Activated B cell treated with CpG ODN at 0.5 μM for 24 hours (primary cell): Measurements from ENCODE around the gene SMU1. TPM values are rescaled to one million over a fixed set of nuclear protein-coding genes. Genes with fewer than 3 reads are reported as not detected.

Experiments
- ATAC-seq: fragments of 200-7000 bp; cut with Tn5 transposase; one replicate; pipeline ENCODE4 v1.10.0; 2021; ENCODE audit warnings: low read depth, mild to moderate bottlenecking, moderate library complexity
- CTCF ChIA-PET: fragments of 350-600 bp; sonication (Branson Sonifier 250); formaldehyde crosslinking; loops from one replicate; lab custom pipeline; 2021; ENCODE audit warnings: antibody characterized with exemption; lab: Charles Lee
- POLR2A ChIA-PET: fragments of 350-600 bp; sonication (Branson Sonifier 250); formaldehyde crosslinking; loops from one replicate; lab custom pipeline; 2021; ENCODE audit warnings: antibody characterized with exemption; lab: Charles Lee
- DNase-seq: peaks from one replicate; pipeline ENCODE4 v3.0.0; 2022
- H3K27ac Mint-ChIP-seq: one replicate; pipeline ENCODE4 v1.8.0; 2020; ENCODE audit warnings: mixed read lengths
- H3K27me3 Mint-ChIP-seq: one replicate; pipeline ENCODE4 v1.8.0; 2021; ENCODE audit warnings: mixed read lengths
- H3K36me3 Mint-ChIP-seq: one replicate; pipeline ENCODE4 v1.8.0; 2021; ENCODE audit warnings: low read depth, mixed read lengths
- H3K4me1 Mint-ChIP-seq: one replicate; pipeline ENCODE4 v1.8.0; 2021; ENCODE audit warnings: mixed read lengths
- H3K4me3 Mint-ChIP-seq: one replicate; pipeline ENCODE4 v1.8.0; 2020; ENCODE audit warnings: mild to moderate bottlenecking, mixed read lengths
- H3K9me3 Mint-ChIP-seq: one replicate; pipeline ENCODE4 v1.8.0; 2020; ENCODE audit warnings: mixed read lengths
- CTCF ChIP-seq: fragments of 200-600 bp; IDR thresholded peaks from one replicate; pipeline ENCODE4 v1.8.0; 2022; ENCODE audit warnings: antibody characterized with exemption, mild to moderate bottlenecking
- intact Hi-C: fragments of 100-400 bp; cut with micrococcal nuclease; formaldehyde crosslinking; loops from one replicate; pipeline ENCODE4 v1.15.1; 2024
- total RNA-seq: library from RNA; stranded (reverse); gene quantifications from 2 replicates; pipeline ENCODE4 v1.2.3, GENCODE V29; 2022

Gene SMU1
- 26.8 and 28.1 TPM in 2 replicates for total RNA-seq

- H3K9me3 Mint-ChIP-seq = no peaks in the 10 kb centered on the region
- H3K4me1 Mint-ChIP-seq = peaks cover 26% of the 10 kb centered on the region
- intact Hi-C loops = loop anchor here (1.0 to 5.0 kb wide), 8 partner anchors 34 to 526 kb away; partner anchors contain the start of genes APTX, B4GALT1, BAG1 and DNAJA1
- peaks cover 33% of the 10 kb centered on the region for H3K36me3 Mint-ChIP-seq
- ATAC-seq (peak; percentile 98), DNase-seq (peak; percentile 86)
- peak within 1 kb of the TSS; percentile 99 for H3K27ac Mint-ChIP-seq
- ChIA-PET POLR2A (interaction anchor here (0.6 to 3.1 kb wide), 19 partner anchors 9 to 525 kb away, joined by 3 to 34 read pairs (median 3); partner anchors contain the start of genes B4GALT1, BAG1, CHMP5 and DNAJA1), CTCF (interaction anchor here (2.9 kb wide), 1 partner anchor 150 kb away, joined by 8 read pairs; no protein-coding TSS in a partner anchor)
- H3K27me3 Mint-ChIP-seq = no peaks in the 10 kb centered on the region
- peak within 1 kb of the TSS; percentile 98 for H3K4me3 Mint-ChIP-seq
- TF ChIP-seq CTCF = no peak
These were observed at the start of gene SMU1 for GRCh38 chr9:33076046-33077004. Gene SMU1, minus strand, starts transcription at chr9:33076674. Its CDS starts 66 bp downstream, at chr9:33076608.

DNA sequence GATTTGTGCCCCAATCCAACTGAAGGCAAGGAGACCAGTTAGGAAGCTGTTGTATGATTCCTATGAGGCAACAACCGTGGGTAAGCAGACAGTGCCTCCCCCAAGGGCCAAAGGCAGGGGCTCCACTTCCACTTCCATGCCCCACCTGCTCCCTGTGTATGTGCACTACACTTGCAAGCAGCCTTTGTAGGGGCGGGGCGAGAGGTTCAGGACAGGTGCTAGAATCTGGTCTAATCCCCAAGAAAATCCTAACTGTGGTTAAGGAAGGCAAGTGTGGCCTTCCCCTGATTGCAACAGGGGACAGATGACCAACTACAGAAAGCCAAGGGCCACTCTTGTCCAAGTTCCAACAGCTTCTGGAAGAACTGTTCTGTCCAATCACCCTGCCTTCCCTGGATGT lies 49.0 kb upstream of the SMU1 start:
- no peak for DNase-seq
- Mint-ChIP-seq H3K4me3 (peak overlapping the region; percentile 74), H3K27me3 (no peaks in the 10 kb centered on the region), H3K9me3 (no peaks in the 10 kb centered on the region), H3K36me3 (peaks cover 86% of the 10 kb centered on the region), H3K4me1 (peaks cover 89% of the 10 kb centered on the region), H3K27ac (peak overlapping the region; percentile 96)
- no peak for TF ChIP-seq CTCF
- POLR2A ChIA-PET = interaction anchor here (1.0 to 10.5 kb wide), 15 partner anchors 8 to 165 kb away, joined by 3 to 365 read pairs (median 7); partner anchors contain the start of genes B4GALT1, NFX1 and SMU1
- ATAC-seq = no peak
- intact Hi-C loops = loop anchor here (1.0 kb wide), 2 partner anchors 42 to 100 kb away; partner anchors contain the start of gene B4GALT1
- CTCF ChIA-PET = interaction anchor here (0.6 to 3.5 kb wide), 9 partner anchors 8 to 101 kb away, joined by 3 to 26 read pairs (median 7); partner anchors contain the start of gene B4GALT1

DNA sequence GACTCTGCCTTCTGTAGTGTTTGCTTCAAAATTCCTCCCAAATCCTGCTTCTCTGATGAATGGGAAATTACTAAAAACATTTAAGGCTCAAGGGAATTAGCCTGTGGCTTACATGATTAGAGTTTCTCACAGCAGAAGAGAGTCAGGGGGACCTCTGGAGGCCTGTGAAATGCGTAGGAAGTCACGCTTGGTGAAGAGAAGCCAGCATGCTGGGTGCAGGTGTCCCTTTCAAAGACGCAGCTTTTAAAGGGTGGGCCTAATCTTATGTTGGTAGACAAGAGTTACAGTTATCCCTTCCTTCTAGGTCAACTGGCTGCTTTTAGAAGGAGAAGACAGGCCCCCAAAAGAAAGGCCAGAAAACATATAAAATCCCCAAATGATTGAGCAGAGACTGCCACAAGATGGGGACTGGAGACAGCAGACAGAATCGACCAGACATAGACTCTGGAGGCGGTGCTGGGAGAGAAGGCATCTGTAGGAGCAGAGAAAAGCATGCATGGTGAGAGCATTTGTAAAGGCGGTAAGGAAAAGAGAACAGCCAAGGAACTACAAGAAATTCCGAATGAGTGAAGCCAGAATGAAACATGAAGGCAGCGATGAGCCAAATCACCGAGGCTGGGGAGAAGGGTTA lies 48.4 kb upstream of the SMU1 start:
- no peak for TF ChIP-seq CTCF
- ChIA-PET POLR2A (interaction anchor here (0.7 to 10.5 kb wide), 13 partner anchors 8 to 165 kb away, joined by 3 to 365 read pairs (median 8); partner anchors contain the start of genes B4GALT1 and NFX1), CTCF (interaction anchor here (0.6 to 3.5 kb wide), 11 partner anchors 9 to 101 kb away, joined by 3 to 26 read pairs (median 4); partner anchors contain the start of gene B4GALT1)
- Mint-ChIP-seq H3K36me3 (peaks cover 86% of the 10 kb centered on the region), H3K4me3 (peak overlapping the region; percentile 74), H3K4me1 (peaks cover 88% of the 10 kb centered on the region), H3K27me3 (no peaks in the 10 kb centered on the region), H3K27ac (peak overlapping the region; percentile 96), H3K9me3 (no peaks in the 10 kb centered on the region)
- no peak for DNase-seq
- ATAC-seq = peak; percentile 72
- intact Hi-C loops = loop anchor here (1.0 kb wide), 6 partner anchors 9 to 139 kb away; partner anchors contain the start of genes B4GALT1 and BAG1

DNA sequence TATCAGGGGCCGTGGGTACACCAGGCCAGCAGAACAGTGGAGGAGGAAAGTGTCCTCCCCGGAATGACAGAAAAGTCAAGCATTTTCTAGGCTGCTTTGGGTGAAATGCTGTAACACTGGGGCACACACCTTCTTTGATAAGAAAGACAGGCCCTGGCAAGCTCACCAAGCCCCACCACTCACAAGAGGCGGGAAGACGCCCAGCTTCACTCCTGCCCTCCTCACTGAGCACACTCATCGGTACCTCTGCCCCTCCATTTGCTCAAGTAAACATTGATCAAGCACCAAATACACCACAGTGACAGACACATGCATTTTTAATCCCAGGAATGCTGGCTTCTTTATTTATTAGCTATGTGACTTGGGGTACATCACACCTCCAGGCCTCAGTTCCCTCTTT lies 47.6 kb upstream of the SMU1 start:
- POLR2A ChIA-PET = interaction anchor here (0.6 to 10.5 kb wide), 11 partner anchors 7 to 130 kb away, joined by 3 to 365 read pairs (median 8); partner anchors contain the start of gene B4GALT1
- Mint-ChIP-seq H3K27ac (peak overlapping the region; percentile 96), H3K36me3 (peaks cover 85% of the 10 kb centered on the region), H3K27me3 (no peaks in the 10 kb centered on the region), H3K9me3 (no peaks in the 10 kb centered on the region), H3K4me3 (peak overlapping the region; percentile 74), H3K4me1 (peaks cover 85% of the 10 kb centered on the region)
- intact Hi-C loops = loop anchor here (1.0 kb wide), 4 partner anchors 8 to 140 kb away; partner anchors contain the start of gene BAG1
- TF ChIP-seq CTCF = no peak
- DNase-seq = no peak
- CTCF ChIA-PET = interaction anchor here (0.6 to 3.5 kb wide), 7 partner anchors 12 to 102 kb away, joined by 3 to 26 read pairs (median 7); partner anchors contain the start of gene B4GALT1
- no peak for ATAC-seq
